ENCODE data around the gene PRDM16. TPM values are rescaled to one million over a fixed set of nuclear protein-coding genes. Genes with fewer than 3 reads are reported as not detected.

The PRDM16 gene
- total and polyA plus RNA-seq, 7 donors = 0.04 to 1.2 (median 0.31) TPM

DNA sequence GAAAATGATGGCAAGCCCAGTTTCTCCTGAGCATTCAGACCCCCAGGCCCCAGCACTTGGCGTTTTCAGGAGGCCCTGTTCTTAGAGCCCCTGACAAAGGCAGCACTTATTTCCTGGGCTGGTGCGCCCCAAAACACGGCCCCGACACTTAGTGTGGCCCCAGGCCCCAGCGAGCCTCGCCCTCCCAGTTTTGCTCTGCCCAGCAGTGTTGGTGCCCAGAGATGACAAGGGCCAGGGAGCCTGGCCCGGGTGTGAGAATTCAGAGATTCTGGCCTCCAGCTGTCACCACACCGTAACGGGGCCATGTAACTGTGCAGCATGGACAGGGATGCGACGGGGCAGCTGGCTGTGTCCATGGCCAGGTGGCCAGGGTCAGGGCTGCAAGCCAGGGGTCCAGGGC is 367.4 kb downstream of the PRDM16 start:
- no peaks in the 10 kb centered on the region for H3K4me1 ChIP-seq
- TF ChIP-seq, protein P1, sequence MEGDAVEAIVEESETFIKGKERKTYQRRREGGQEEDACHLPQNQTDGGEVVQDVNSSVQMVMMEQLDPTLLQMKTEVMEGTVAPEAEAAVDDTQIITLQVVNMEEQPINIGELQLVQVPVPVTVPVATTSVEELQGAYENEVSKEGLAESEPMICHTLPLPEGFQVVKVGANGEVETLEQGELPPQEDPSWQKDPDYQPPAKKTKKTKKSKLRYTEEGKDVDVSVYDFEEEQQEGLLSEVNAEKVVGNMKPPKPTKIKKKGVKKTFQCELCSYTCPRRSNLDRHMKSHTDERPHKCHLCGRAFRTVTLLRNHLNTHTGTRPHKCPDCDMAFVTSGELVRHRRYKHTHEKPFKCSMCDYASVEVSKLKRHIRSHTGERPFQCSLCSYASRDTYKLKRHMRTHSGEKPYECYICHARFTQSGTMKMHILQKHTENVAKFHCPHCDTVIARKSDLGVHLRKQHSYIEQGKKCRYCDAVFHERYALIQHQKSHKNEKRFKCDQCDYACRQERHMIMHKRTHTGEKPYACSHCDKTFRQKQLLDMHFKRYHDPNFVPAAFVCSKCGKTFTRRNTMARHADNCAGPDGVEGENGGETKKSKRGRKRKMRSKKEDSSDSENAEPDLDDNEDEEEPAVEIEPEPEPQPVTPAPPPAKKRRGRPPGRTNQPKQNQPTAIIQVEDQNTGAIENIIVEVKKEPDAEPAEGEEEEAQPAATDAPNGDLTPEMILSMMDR (IDR thresholded peaks at IDR 0.05) = no peak
- H3K27ac ChIP-seq = no peak overlapping the region
- no peak overlapping the region for H3K4me3 ChIP-seq
- ATAC-seq (no peak), DNase-seq (peak in 1 of 2 donors; percentile 39)
- whole genome bisulfite sequencing, 3 donors = 47 to 65% (median 53%) methylated on average over 11 of the region's 11 CpGs
- H3K9me3 ChIP-seq = no peaks in the 10 kb centered on the region
- H3K36me3 ChIP-seq (ENCODE audit: insufficient read depth in 1 of 2, low read depth in 1 of 2) = no peaks in the 10 kb centered on the region
- H3K27me3 ChIP-seq (ENCODE audit: insufficient read depth in 3 of 3, low read length in 2 of 3) = peaks cover 0 to 39% (median 4%) of the 10 kb centered on the region in 3 donors
- intact Hi-C loops (cut with DNase I) = no loop called here

DNA sequence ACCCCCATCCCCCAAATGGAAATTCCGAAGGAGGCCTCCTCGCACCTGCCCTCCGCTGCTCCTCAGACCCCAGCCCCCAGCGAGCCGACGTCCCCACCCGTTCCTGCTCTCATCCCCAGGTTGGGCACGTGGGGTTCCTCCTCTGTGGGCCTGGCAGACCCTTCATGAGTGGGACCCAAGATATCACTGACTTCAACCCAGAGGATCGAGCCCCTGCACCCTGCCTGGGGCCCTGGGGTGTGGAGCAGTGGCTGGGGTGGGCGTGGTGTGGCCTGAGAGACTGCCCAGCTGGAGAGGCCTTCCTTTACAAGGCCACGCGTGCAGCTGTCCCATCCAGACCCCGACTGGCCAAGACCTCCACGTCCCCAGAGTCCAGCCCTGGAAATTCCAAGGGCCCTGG is 367.9 kb downstream of the PRDM16 start:
- Histone ChIP-seq H3K9me3 (no peaks in the 10 kb centered on the region), H3K4me1 (no peaks in the 10 kb centered on the region), H3K36me3 (ENCODE audit: insufficient read depth in 1 of 2, low read depth in 1 of 2) (no peaks in the 10 kb centered on the region), H3K4me3 (no peak overlapping the region), H3K27ac (no peak overlapping the region), H3K27me3 (ENCODE audit: insufficient read depth in 3 of 3, low read length in 2 of 3) (peaks cover 0 to 44% (median 4%) of the 10 kb centered on the region in 3 donors)
- TF ChIP-seq, protein P1 (IDR thresholded peaks at IDR 0.05) = no peak
- ATAC-seq (no peak), DNase-seq (peak; percentile 6 to 28)
- 57 to 61% (median 60%) methylated on average over 14 of the region's 14 CpGs for WGBS, 3 donors
- intact Hi-C loops (cut with DNase I) = no loop called here

DNA sequence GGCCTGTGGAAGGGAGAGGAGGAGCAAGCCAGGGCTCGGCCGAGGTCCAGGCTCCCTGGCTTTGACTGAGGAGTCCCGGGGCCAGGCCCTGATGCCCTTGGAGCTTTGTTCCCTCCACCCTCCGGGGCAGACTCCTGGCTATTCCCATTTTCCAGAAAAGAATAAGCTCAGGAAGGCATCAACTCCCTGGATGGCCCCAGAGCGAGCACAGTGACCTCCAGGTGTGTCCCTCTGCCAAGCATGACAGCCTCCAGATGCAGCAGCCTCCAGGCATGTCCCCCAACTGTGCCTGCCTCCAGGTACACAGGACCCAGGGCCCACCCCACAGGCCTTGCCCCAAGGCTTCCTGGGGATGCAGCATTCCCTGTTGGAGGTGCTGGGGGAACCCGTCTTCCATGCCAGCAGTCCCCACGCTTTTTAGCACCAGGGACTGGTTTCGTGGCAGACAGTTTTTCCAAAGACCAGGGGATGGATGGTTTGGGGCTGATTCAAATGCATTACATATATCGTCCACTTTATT is 369.7 kb downstream of the PRDM16 start:
- TF ChIP-seq, protein P1 (IDR thresholded peaks at IDR 0.05) = no peak
- WGBS, 3 donors = 79 to 87% (median 85%) methylated on average over 9 of the region's 9 CpGs
- intact Hi-C loops (cut with DNase I) = no loop called here

DNA sequence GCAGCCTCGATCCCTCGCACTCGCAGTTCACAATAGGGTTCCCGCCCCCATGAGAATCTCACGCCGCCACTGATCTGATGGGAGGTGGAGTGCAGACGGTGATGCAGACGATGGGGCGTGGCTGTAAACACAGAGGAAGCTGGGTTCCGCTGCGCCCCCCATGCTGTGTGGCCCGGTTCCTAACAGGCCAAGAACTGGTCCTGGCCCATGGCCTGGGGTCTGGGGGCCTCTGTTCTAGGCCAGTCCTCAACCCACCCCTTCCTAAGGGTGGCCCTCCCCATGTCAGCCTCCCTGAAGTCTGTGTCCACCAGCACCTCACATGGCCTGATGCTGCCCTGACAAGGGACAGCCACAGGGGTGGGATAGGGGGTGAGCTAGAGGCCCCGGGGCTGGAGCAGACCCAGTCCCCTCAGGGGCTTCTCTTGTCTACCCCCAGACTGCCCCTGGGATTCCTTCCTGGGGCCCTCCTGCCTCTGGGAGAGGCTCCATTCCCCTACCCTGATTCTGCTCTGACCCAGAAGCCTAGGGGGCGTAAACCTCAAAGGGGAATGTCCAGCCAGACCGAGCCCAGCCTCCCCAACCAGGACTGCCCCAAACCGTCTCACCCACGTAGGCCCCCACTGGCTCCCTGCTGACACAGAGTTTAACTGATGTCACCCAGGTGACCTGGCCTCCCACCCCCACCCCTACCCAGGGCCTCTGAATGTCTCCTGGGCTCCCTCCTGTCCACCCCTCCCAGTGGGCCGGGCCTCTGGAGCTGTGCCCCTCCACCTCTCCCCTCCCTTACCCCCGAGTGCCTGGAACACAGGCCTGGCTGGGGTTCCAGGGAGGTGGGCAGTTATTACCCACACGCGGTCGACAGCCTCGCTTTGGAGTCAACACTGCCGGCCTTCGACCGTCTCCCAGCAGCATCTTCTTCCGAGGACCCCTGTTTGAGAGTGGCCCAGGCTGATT is 370.6 kb downstream of the PRDM16 start:
- Histone ChIP-seq H3K27ac (no peak overlapping the region), H3K27me3 (ENCODE audit: insufficient read depth in 3 of 3, low read length in 2 of 3) (peaks cover 0 to 46% (median 2%) of the 10 kb centered on the region in 3 donors), H3K36me3 (ENCODE audit: insufficient read depth in 1 of 2, low read depth in 1 of 2) (no peaks in the 10 kb centered on the region), H3K9me3 (no peaks in the 10 kb centered on the region), H3K4me3 (no peak overlapping the region), H3K4me1 (no peaks in the 10 kb centered on the region)
- TF ChIP-seq, protein P1 (IDR thresholded peaks at IDR 0.05) = no peak
- intact Hi-C loops (cut with DNase I) = no loop called here
- ATAC-seq (no peak), DNase-seq (peak; percentile 6 to 37)
- WGBS, 3 donors = 67 to 73% (median 71%) methylated on average over 25 to 27 of the region's 27 CpGs

More for the DNA sequence above, 369.7 kb downstream of the PRDM16 start:
- DNase-seq (peak; percentile 5 to 35), ATAC-seq (no peak)
- no peaks in the 10 kb centered on the region for H3K9me3 ChIP-seq
- no peaks in the 10 kb centered on the region for H3K4me1 ChIP-seq
- no peak overlapping the region for H3K27ac ChIP-seq
- H3K4me3 ChIP-seq = no peak overlapping the region
- H3K36me3 ChIP-seq (ENCODE audit: insufficient read depth in 1 of 2, low read depth in 1 of 2) = no peaks in the 10 kb centered on the region
- H3K27me3 ChIP-seq (ENCODE audit: insufficient read depth in 3 of 3, low read length in 2 of 3) = peaks cover 0 to 52% (median 4%) of the 10 kb centered on the region in 3 donors
